IMR-90 (cell line): Measurements from ENCODE around the gene CTRB1. TPM values are rescaled to one million over a fixed set of nuclear protein-coding genes. Genes with fewer than 3 reads are reported as not detected.

Experiments
- ATAC-seq: fragments of 200-7000 bp; cut with Tn5 transposase; 2 replicates; pipeline ENCODE4 v1.9.1; 2020; ENCODE audit warnings: low read depth, mild to moderate bottlenecking, moderate library complexity
- BruUV-seq: library from RNA; stranded (reverse); fragments of 400-500 nt; replicated peaks from 2 replicates; lab custom pipeline; 2021; lab: Mats Ljungman, UMichigan
- CTCF ChIA-PET: fragments of 300-600 bp; formaldehyde crosslinking; extraction: SDS; loops from one replicate; lab custom pipeline; 2021; ENCODE audit warnings: antibody characterized with exemption; lab: Yijun Ruan, JAX
- POLR2A ChIA-PET: fragments of 300-600 bp; sonication (Branson Sonifier 250); formaldehyde crosslinking; loops from one replicate; lab custom pipeline; 2022; ENCODE audit warnings: antibody characterized with exemption; ENCODE audit not compliant: unreplicated experiment; lab: Charles Lee
- DNase-seq: peaks from one replicate; pipeline ENCODE4 v3.0.0; 2013
- H2AFZ ChIP-seq: replicated peaks from 2 replicates; pipeline ENCODE3; 2013; ENCODE audit warnings: low read length, mild to moderate bottlenecking; ENCODE audit not compliant: poor library complexity
- H2AK5ac ChIP-seq: 2 replicates; pipeline ENCODE4 v1.6.1; 2013; ENCODE audit warnings: low read depth, low read length, inconsistent platforms
- H2AK9ac ChIP-seq: replicated peaks from 2 replicates; pipeline ENCODE3; 2013; ENCODE audit warnings: mild to moderate bottlenecking, low read depth, low read length, moderate library complexity; ENCODE audit not compliant: poor library complexity
- H2BK120ac ChIP-seq: 2 replicates; pipeline ENCODE4 v1.6.1; 2013; ENCODE audit warnings: low read depth, low read length, inconsistent platforms
- H2BK15ac ChIP-seq: 3 replicates; pipeline ENCODE4 v1.6.1; 2013; ENCODE audit warnings: low read depth, low read length, inconsistent platforms
- H2BK20ac ChIP-seq: 2 replicates; pipeline ENCODE4 v1.6.1; 2013; ENCODE audit warnings: low read depth, mild to moderate bottlenecking, inconsistent platforms, low read length, moderate library complexity
- H2BK5ac ChIP-seq: 2 replicates; pipeline ENCODE4 v1.6.1; 2013; ENCODE audit warnings: mild to moderate bottlenecking, low read depth, low read length, inconsistent platforms; ENCODE audit not compliant: poor library complexity, severe bottlenecking
- H3K14ac ChIP-seq: replicated peaks from 2 replicates; pipeline ENCODE4 v1.6.1; 2013; ENCODE audit warnings: low read depth, low read length, inconsistent platforms
- H3K18ac ChIP-seq: 2 replicates; pipeline ENCODE4 v1.6.1; 2013; ENCODE audit warnings: low read depth, low read length, control low read depth
- H3K23ac ChIP-seq: 2 replicates; pipeline ENCODE4 v1.6.1; 2013; ENCODE audit warnings: low read depth, low read length, inconsistent platforms
- H3K27ac ChIP-seq: 2 replicates; pipeline ENCODE4 v1.5.1; 2013; ENCODE audit warnings: mild to moderate bottlenecking, control low read depth, low read length; ENCODE audit not compliant: insufficient read depth
- H3K27me3 ChIP-seq: 2 replicates; pipeline ENCODE4 v1.6.1; 2013; ENCODE audit warnings: low read length; ENCODE audit not compliant: control insufficient read depth, insufficient read depth
- H3K36me3 ChIP-seq: 2 replicates; pipeline ENCODE4 v1.6.1; 2013; ENCODE audit warnings: low read length, mixed read lengths; ENCODE audit not compliant: control insufficient read depth, insufficient read depth
- H3K4ac ChIP-seq: 2 replicates; pipeline ENCODE4 v1.6.1; 2013; ENCODE audit warnings: low read depth, low read length, inconsistent platforms
- H3K4me1 ChIP-seq: 2 replicates; pipeline ENCODE4 v1.6.1; 2013; ENCODE audit warnings: low read length, mixed read lengths; ENCODE audit not compliant: control insufficient read depth, insufficient read depth
- H3K4me2 ChIP-seq: 2 replicates; pipeline ENCODE4 v1.6.1; 2013; ENCODE audit warnings: low read depth, mild to moderate bottlenecking, control low read depth, low read length, moderate library complexity
- H3K4me3 ChIP-seq: 2 replicates; pipeline ENCODE4 v1.5.1; 2013; ENCODE audit warnings: low read depth, mild to moderate bottlenecking, control low read depth, low read length, moderate library complexity; ENCODE audit not compliant: insufficient read depth
- H3K56ac ChIP-seq: 2 replicates; pipeline ENCODE4 v1.6.1; 2013; ENCODE audit warnings: low read length, inconsistent platforms; ENCODE audit not compliant: insufficient read depth; ENCODE audit errors: extremely low read depth
- H3K79me1 ChIP-seq, 2 experiments: 2 replicates each; pipeline ENCODE4 v1.6.1; 2013; ENCODE audit warnings: low read length in 2 of 2, inconsistent platforms in 1 of 2, low read depth in 1 of 2
- H3K9ac ChIP-seq: 2 replicates; pipeline ENCODE4 v1.6.1; 2013; ENCODE audit warnings: low read depth, low read length, control low read depth
- H3K9me1 ChIP-seq: 2 replicates; pipeline ENCODE4 v1.6.1; 2013; ENCODE audit warnings: low read length, inconsistent platforms; ENCODE audit not compliant: insufficient read depth
- H3K9me3 ChIP-seq: 2 replicates; pipeline ENCODE4 v1.6.1; 2013; ENCODE audit warnings: low read length; ENCODE audit not compliant: control insufficient read depth, insufficient read depth
- H4K20me1 ChIP-seq: 2 replicates; pipeline ENCODE4 v1.6.1; 2013; ENCODE audit warnings: low read length, inconsistent platforms; ENCODE audit not compliant: insufficient read depth
- H4K5ac ChIP-seq: 2 replicates; pipeline ENCODE4 v1.6.1; 2013; ENCODE audit warnings: mild to moderate bottlenecking, low read depth, low read length, control low read depth
- H4K8ac ChIP-seq, 2 experiments: 2 replicates each; pipeline ENCODE4 v1.6.1; 2013; ENCODE audit warnings: low read depth in 2 of 2, low read length in 2 of 2, control low read depth in 1 of 2, inconsistent platforms in 1 of 2
- H4K91ac ChIP-seq: 2 replicates; pipeline ENCODE4 v1.6.1; 2013; ENCODE audit warnings: low read depth, low read length, inconsistent platforms; ENCODE audit not compliant: insufficient read depth
- BHLHE40 ChIP-seq: fragments of 150-350 bp; IDR thresholded peaks from 2 replicates; pipeline ENCODE4 v1.6.1; 2016; ENCODE audit warnings: mild to moderate bottlenecking, low read depth, low read length
- CEBPB ChIP-seq: IDR thresholded peaks from 2 replicates; pipeline ENCODE4 v1.6.1; 2012; ENCODE audit warnings: low read depth, low read length, improper control_type of control experiment
- ELK1 ChIP-seq: fragments of 150-350 bp; IDR thresholded peaks from 2 replicates; pipeline ENCODE4 v1.6.1; 2016; ENCODE audit warnings: low read depth, mild to moderate bottlenecking, low read length, moderate library complexity, borderline replicate concordance
- NFE2L2 ChIP-seq: fragments of 150-350 bp; IDR thresholded peaks from 2 replicates; pipeline ENCODE4 v1.6.1; 2016; ENCODE audit warnings: low read depth, mild to moderate bottlenecking, low read length
- RFX5 ChIP-seq: IDR thresholded peaks from 2 replicates; pipeline ENCODE4 v1.8.0; 2012; ENCODE audit warnings: low read depth, mild to moderate bottlenecking, low read length, moderate library complexity
- SMC3 ChIP-seq: fragments of 150-350 bp; IDR thresholded peaks from 2 replicates; pipeline ENCODE4 v1.6.1; 2016; ENCODE audit warnings: low read depth, mild to moderate bottlenecking, antibody characterized with exemption, low read length, moderate library complexity
- WGBS, 2 experiments: methylation state at CpG; one replicate each; pipeline versions ENCODE4 v1.1.5 to v1.1.7; 2013; ENCODE audit warnings: missing lambda C conversion rate in 2 of 2; ENCODE audit not compliant: insufficient read length in 1 of 2; ENCODE audit errors: extremely low coverage in 2 of 2; 5-methylcytosine and 5-hydroxymethylcytosine counted together
- dilution Hi-C: fragments of 300-500 bp; cut with HindIII; formaldehyde crosslinking; loops from one replicate; pipeline ENCODE4 v1.14.3; 2018; ENCODE audit warnings: low sequenced_read_pairs; ENCODE audit not compliant: unreplicated experiment
- in situ Hi-C: fragments of 300-500 bp; cut with MboI; formaldehyde crosslinking; loops from 3 replicates; pipeline ENCODE4 v1.14.3; 2019; ENCODE audit warnings: low sequenced_read_pairs, inconsistent platforms, mixed read lengths
- intact Hi-C: fragments of 100-400 bp; cut with micrococcal nuclease; formaldehyde crosslinking; loops from 2 replicates; pipeline ENCODE4 v1.10.0; 2022
- polyA plus RNA-seq, 3 experiments: library from polyadenylated mRNA; depleted of rRNA; stranded (reverse); fragments of >200 nt; gene quantifications; 2 replicates each; pipeline ENCODE4 v1.2.3, GENCODE V29; 2012; ENCODE audit warnings: low replicate concordance in 1 of 3
- total RNA-seq: library from RNA; depleted of rRNA; stranded (reverse); fragments of >200 nt; gene quantifications from 2 replicates; pipeline ENCODE4 v1.2.3, GENCODE V29; 2012
- TF ChIP-seq, protein P1 (sequence below): conservative IDR thresholded peaks from 2 replicates; pipeline ENCODE4 v1.5.1; 2012; ENCODE audit warnings: mild to moderate bottlenecking, low read depth, low read length, improper control_type of control experiment

CTRB1 gene
- total and polyA plus RNA-seq, 2 of the 4 experiments (the other 2 are of a cell fraction) = not detected

- TF ChIP-seq ELK1 = no peak
- no peak for TF ChIP-seq CEBPB
- no peak for TF ChIP-seq RFX5
- TF ChIP-seq, protein P1, sequence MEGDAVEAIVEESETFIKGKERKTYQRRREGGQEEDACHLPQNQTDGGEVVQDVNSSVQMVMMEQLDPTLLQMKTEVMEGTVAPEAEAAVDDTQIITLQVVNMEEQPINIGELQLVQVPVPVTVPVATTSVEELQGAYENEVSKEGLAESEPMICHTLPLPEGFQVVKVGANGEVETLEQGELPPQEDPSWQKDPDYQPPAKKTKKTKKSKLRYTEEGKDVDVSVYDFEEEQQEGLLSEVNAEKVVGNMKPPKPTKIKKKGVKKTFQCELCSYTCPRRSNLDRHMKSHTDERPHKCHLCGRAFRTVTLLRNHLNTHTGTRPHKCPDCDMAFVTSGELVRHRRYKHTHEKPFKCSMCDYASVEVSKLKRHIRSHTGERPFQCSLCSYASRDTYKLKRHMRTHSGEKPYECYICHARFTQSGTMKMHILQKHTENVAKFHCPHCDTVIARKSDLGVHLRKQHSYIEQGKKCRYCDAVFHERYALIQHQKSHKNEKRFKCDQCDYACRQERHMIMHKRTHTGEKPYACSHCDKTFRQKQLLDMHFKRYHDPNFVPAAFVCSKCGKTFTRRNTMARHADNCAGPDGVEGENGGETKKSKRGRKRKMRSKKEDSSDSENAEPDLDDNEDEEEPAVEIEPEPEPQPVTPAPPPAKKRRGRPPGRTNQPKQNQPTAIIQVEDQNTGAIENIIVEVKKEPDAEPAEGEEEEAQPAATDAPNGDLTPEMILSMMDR = no peak
- no peak for TF ChIP-seq SMC3
- no peak for TF ChIP-seq BHLHE40
- TF ChIP-seq NFE2L2 = no peak
- Histone ChIP-seq H2BK5ac (no peak overlapping the region), H4K5ac (no peak overlapping the region), H2BK20ac (no peak overlapping the region), H3K9ac (no peak overlapping the region), H4K91ac (no peak overlapping the region), H3K4ac (no peak overlapping the region), H2AK5ac (no peak overlapping the region), H3K9me1 (no peaks in the 10 kb centered on the region), H3K27ac (no peak overlapping the region), H3K23ac (no peak overlapping the region), H2BK15ac (no peak overlapping the region), H2AK9ac (no peak overlapping the region), H3K4me3 (no peak overlapping the region), H4K20me1 (no peaks in the 10 kb centered on the region), H3K4me1 (no peaks in the 10 kb centered on the region), H2AFZ (no peak overlapping the region), H3K27me3 (no peaks in the 10 kb centered on the region), H3K56ac (no peak overlapping the region), H3K14ac (no peak overlapping the region), H3K36me3 (no peaks in the 10 kb centered on the region), H3K9me3 (no peaks in the 10 kb centered on the region), H3K4me2 (no peak overlapping the region), H3K18ac (no peak overlapping the region), H4K8ac (no peak overlapping the region), H3K79me1 (no peaks in the 10 kb centered on the region), H2BK120ac (no peak overlapping the region)
- dilution Hi-C loops = no loop called here
- intact Hi-C loops = no loop called here
- BruUV-seq = no TSS peak
- ATAC-seq (no peak), DNase-seq (no peak)
- ChIA-PET POLR2A (interaction anchor here (0.6 kb wide), 1 partner anchor 162 kb away, joined by 4 read pairs; no protein-coding TSS in a partner anchor), CTCF (interaction anchor here (0.5 kb wide), 1 partner anchor 19 kb away, joined by 3 read pairs; no protein-coding TSS in a partner anchor)
- WGBS, 2 experiments = 100% methylated on average over 1 of the region's 4 CpGs; no CpG with 5 or more reads in 1 of the 2 experiments
- in situ Hi-C loops = loop anchor here (25.0 kb wide), 2 partner anchors 368 to 543 kb away; no protein-coding TSS in a partner anchor
Observed at GRCh38 chr16:75219088-75219487, 300 bp downstream of the CTRB1 start.
